ENCODE data around the gene HIVEP1.

Gene HIVEP1

GRCh38 chr6:12178521-12178920 is 166.4 kb downstream of the HIVEP1 start:
- H3K4me3 ChIP-seq (replicated peaks; ENCODE audit: low read depth, low read length) = no peak overlapping the region
- TF ChIP-seq, protein P1, sequence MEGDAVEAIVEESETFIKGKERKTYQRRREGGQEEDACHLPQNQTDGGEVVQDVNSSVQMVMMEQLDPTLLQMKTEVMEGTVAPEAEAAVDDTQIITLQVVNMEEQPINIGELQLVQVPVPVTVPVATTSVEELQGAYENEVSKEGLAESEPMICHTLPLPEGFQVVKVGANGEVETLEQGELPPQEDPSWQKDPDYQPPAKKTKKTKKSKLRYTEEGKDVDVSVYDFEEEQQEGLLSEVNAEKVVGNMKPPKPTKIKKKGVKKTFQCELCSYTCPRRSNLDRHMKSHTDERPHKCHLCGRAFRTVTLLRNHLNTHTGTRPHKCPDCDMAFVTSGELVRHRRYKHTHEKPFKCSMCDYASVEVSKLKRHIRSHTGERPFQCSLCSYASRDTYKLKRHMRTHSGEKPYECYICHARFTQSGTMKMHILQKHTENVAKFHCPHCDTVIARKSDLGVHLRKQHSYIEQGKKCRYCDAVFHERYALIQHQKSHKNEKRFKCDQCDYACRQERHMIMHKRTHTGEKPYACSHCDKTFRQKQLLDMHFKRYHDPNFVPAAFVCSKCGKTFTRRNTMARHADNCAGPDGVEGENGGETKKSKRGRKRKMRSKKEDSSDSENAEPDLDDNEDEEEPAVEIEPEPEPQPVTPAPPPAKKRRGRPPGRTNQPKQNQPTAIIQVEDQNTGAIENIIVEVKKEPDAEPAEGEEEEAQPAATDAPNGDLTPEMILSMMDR (IDR thresholded peaks at IDR 0.05; ENCODE audit: low read length, missing control alignments) = no peak
- DNase-seq (ENCODE audit: low read depth) = no peak

GRCh38 chr6:12181481-12181880 is 169.4 kb downstream of the HIVEP1 start:
- H3K4me3 ChIP-seq (replicated peaks; ENCODE audit: low read depth, low read length) = no peak overlapping the region
- no peak for DNase-seq (ENCODE audit: low read depth)
- TF ChIP-seq, protein P1 (IDR thresholded peaks at IDR 0.05; ENCODE audit: low read length, missing control alignments) = no peak

DNA sequence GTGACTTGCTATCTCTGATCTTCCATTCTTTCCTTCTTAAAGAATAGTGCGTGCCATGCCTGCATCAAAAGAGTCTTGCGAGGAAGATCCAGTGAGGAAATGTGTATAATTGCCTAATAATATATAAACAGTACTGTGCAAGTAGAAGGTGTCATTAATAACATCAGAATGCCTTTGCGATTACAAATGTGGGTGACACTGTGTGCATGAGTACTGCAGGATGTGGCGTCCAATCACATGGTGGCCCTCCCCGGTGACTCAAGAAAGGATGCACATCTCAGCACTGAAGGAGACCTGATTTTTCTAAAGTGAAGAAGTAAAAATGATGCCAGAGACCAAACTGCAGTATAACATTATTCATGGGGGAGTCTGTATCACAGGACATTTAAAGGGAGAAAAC is 170.6 kb downstream of the HIVEP1 start:
- TF ChIP-seq, protein P1 (IDR thresholded peaks at IDR 0.05; ENCODE audit: low read length, missing control alignments) = no peak
- no peak for DNase-seq (ENCODE audit: low read depth)
- H3K4me3 ChIP-seq (replicated peaks; ENCODE audit: low read depth, low read length) = no peak overlapping the region

- TF ChIP-seq, protein P1 (IDR thresholded peaks at IDR 0.05; ENCODE audit: low read length, missing control alignments) = no peak
- DNase-seq (ENCODE audit: low read depth) = no peak
- H3K4me3 ChIP-seq (replicated peaks; ENCODE audit: low read depth, low read length) = no peak overlapping the region
Observed at GRCh38 chr6:12185081-12185673, 173.1 kb downstream of the HIVEP1 start.

- TF ChIP-seq, protein P1 (IDR thresholded peaks at IDR 0.05; ENCODE audit: low read length, missing control alignments) = no peak
- no peak overlapping the region for H3K4me3 ChIP-seq (replicated peaks; ENCODE audit: low read depth, low read length)
- no peak for DNase-seq (ENCODE audit: low read depth)
Observed at GRCh38 chr6:12186528-12186927, 174.4 kb downstream of the HIVEP1 start.

DNA sequence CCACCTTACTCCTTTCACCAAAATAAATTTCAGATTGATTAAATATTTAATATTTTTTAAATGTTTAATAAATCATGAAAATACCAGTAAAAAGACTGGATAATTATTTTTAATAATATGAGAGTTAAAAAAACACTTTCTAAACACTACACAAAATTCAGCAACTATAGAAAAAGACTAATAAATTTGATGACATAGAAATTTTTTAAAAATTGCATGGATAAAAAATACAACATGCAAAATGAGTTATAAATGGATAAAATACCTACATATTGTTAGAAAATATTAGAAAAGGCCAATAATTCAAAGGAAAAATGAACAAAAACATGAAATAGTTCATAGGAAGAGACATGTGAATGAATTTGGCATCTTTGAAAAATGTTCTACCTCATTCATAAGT is 177.0 kb downstream of the HIVEP1 start:
- TF ChIP-seq, protein P1 (IDR thresholded peaks at IDR 0.05; ENCODE audit: low read length, missing control alignments) = no peak
- no peak for DNase-seq (ENCODE audit: low read depth)
- H3K4me3 ChIP-seq (replicated peaks; ENCODE audit: low read depth, low read length) = no peak overlapping the region

- TF ChIP-seq, protein P1 (IDR thresholded peaks at IDR 0.05; ENCODE audit: low read length, missing control alignments) = no peak
- DNase-seq (ENCODE audit: low read depth) = no peak
- no peak overlapping the region for H3K4me3 ChIP-seq (replicated peaks; ENCODE audit: low read depth, low read length)
Observed at GRCh38 chr6:12189661-12190060, 177.5 kb downstream of the HIVEP1 start.

Measured in fibroblast of pulmonary artery (primary cell).